SK-N-SH (cell line): ENCODE data around the gene SYNGR2. TPM values are rescaled to one million over a fixed set of nuclear protein-coding genes. Genes with fewer than 3 reads are reported as not detected.

ENCODE experiments used
- CTCF ChIA-PET: fragments of 300-600, 350-600 bp; formaldehyde crosslinking; extraction: SDS; loops from one replicate; lab custom pipeline; 2021; lab: Yijun Ruan, JAX
- POLR2A ChIA-PET: fragments of 350-600 bp; sonication (Branson Sonifier 250); formaldehyde crosslinking; extraction: SDS; loops from one replicate; lab custom pipeline; 2020; ENCODE audit warnings: antibody characterized with exemption, inconsistent platforms; lab: Yijun Ruan, JAX
- DNase-seq: peaks from one replicate; pipeline ENCODE4 v3.0.0; 2012
- H2AFZ ChIP-seq: fragments of 200-600 bp; sonication (generic); 2 replicates; pipeline ENCODE4 v1.8.1; 2016; ENCODE audit warnings: antibody characterized with exemption, mild to moderate bottlenecking, low read depth
- H3F3A ChIP-seq: fragments of 200-600 bp; sonication (generic); replicated peaks from 2 replicates; pipeline ENCODE3; 2016; ENCODE audit warnings: antibody characterized with exemption, mild to moderate bottlenecking; ENCODE audit not compliant: insufficient read depth
- H3K27ac ChIP-seq, 2 experiments: fragments of 200-500 bp in 1 of 2; fragments of 200-600 bp in 1 of 2; sonication (Bioruptor generic) in 1 of 2; sonication (generic), shearing (Covaris generic) in 1 of 2; 2 replicates each; pipeline versions ENCODE4 v1.5.1 to v1.6.1; 2014 to 2016; ENCODE audit warnings: low read depth in 2 of 2, inconsistent platforms in 1 of 2, low read length in 1 of 2, mild to moderate bottlenecking in 1 of 2, mixed read lengths in 1 of 2
- H3K27me3 ChIP-seq: fragments of 200-600 bp; sonication (generic), shearing (Covaris generic); 2 replicates; pipeline ENCODE4 v1.6.1; 2016; ENCODE audit warnings: mixed run types; ENCODE audit not compliant: insufficient read depth
- H3K36me3 ChIP-seq, 2 experiments: fragments of 200-500 bp in 1 of 2; fragments of 200-600 bp in 1 of 2; sonication (Bioruptor generic) in 1 of 2; sonication (generic) in 1 of 2; replicated peaks in 1 of 2; 2 replicates each; pipeline versions ENCODE3 to v1.5.1; 2014 to 2016; ENCODE audit warnings: low read length in 1 of 2, mild to moderate bottlenecking in 1 of 2; ENCODE audit not compliant: insufficient read depth in 2 of 2, control insufficient read depth in 1 of 2
- H3K4me1 ChIP-seq, 2 experiments: fragments of 200-500 bp in 1 of 2; fragments of 200-600 bp in 1 of 2; sonication (Bioruptor generic) in 1 of 2; sonication (generic), shearing (Covaris generic) in 1 of 2; 2 replicates each; pipeline versions ENCODE4 v1.5.1 to v1.6.1; 2014 to 2016; ENCODE audit warnings: low read depth in 1 of 2, low read length in 1 of 2, mixed run types in 1 of 2; ENCODE audit not compliant: insufficient read depth in 2 of 2, control insufficient read depth in 1 of 2
- H3K4me2 ChIP-seq: fragments of 200-600 bp; sonication (generic), shearing (Covaris generic); 2 replicates; pipeline ENCODE4 v1.6.1; 2017; ENCODE audit warnings: mixed run types
- H3K4me3 ChIP-seq, 2 experiments: fragments of 200-500 bp in 1 of 2; fragments of 200-600 bp in 1 of 2; sonication (Bioruptor generic) in 1 of 2; sonication (generic), shearing (Covaris generic) in 1 of 2; 2 replicates each; pipeline versions ENCODE4 v1.5.1 to v1.8.1; 2014 to 2016; ENCODE audit warnings: low read depth in 2 of 2, inconsistent platforms in 1 of 2, low read length in 1 of 2, mild to moderate bottlenecking in 1 of 2, mixed read lengths in 1 of 2, moderate library complexity in 1 of 2
- H3K79me2 ChIP-seq: fragments of 200-600 bp; sonication (generic); 2 replicates; pipeline ENCODE4 v1.8.1; 2017; ENCODE audit warnings: mild to moderate bottlenecking; ENCODE audit not compliant: insufficient read depth
- H3K9ac ChIP-seq: fragments of 200-600 bp; sonication (generic); 2 replicates; pipeline ENCODE4 v1.6.1; 2017; ENCODE audit warnings: mixed run types
- H3K9me2 ChIP-seq: fragments of 200-600 bp; sonication (generic); 2 replicates; pipeline ENCODE4 v1.6.1; 2017; ENCODE audit warnings: mixed run types
- H3K9me3 ChIP-seq: fragments of 200-600 bp; sonication (generic); 2 replicates; pipeline ENCODE4 v1.6.1; 2017; ENCODE audit warnings: mixed run types, mild to moderate bottlenecking, moderate library complexity
- H4K20me1 ChIP-seq: fragments of 200-600 bp; sonication (generic); 2 replicates; pipeline ENCODE4 v1.6.1; 2017; ENCODE audit warnings: mild to moderate bottlenecking, mixed run types; ENCODE audit not compliant: insufficient read depth
- ELF1 ChIP-seq: IDR thresholded peaks from 2 replicates; pipeline ENCODE4 v1.4.0; 2012
- EP300 ChIP-seq, 2 experiments: IDR thresholded peaks; 2 replicates each; pipeline versions ENCODE4 v1.4.0 to v1.6.1; 2012; ENCODE audit warnings: borderline replicate concordance in 1 of 2, low read depth in 1 of 2, low read length in 1 of 2
- EZH2phosphoT487 ChIP-seq: fragments of 200-600 bp; sonication (generic); IDR thresholded peaks from 2 replicates; pipeline ENCODE4 v1.6.1; 2017; ENCODE audit warnings: low read depth, mixed run types, mild to moderate bottlenecking, antibody characterized with exemption, moderate library complexity, borderline replicate concordance
- FOSL2 ChIP-seq: IDR thresholded peaks from 2 replicates; pipeline ENCODE4 v1.4.0; 2012; ENCODE audit warnings: low read depth, mild to moderate bottlenecking, moderate library complexity, borderline replicate concordance
- FOXJ3 ChIP-seq: sonication (generic); formaldehyde crosslinking; IDR thresholded peaks from 2 replicates; pipeline ENCODE4 v1.5.1; 2020; ENCODE audit warnings: mild to moderate bottlenecking, missing genetic modification reagents
- FOXM1 ChIP-seq: IDR thresholded peaks from 2 replicates; pipeline ENCODE4 v1.4.0; 2012; ENCODE audit warnings: low read depth, mild to moderate bottlenecking
- GABPA ChIP-seq: IDR thresholded peaks from 2 replicates; pipeline ENCODE4 v1.4.0; 2012; ENCODE audit warnings: low read depth, mild to moderate bottlenecking
- GATA2 ChIP-seq: sonication (generic); formaldehyde crosslinking; IDR thresholded peaks from 2 replicates; pipeline ENCODE4 v1.5.0; 2020; ENCODE audit warnings: mild to moderate bottlenecking, missing genetic modification reagents
- IRF3 ChIP-seq: fragments of 150-350 bp; IDR thresholded peaks from 2 replicates; pipeline ENCODE4 v1.6.1; 2016; ENCODE audit warnings: mild to moderate bottlenecking, low read depth, low read length
- JUND ChIP-seq: IDR thresholded peaks from 2 replicates; pipeline ENCODE4 v1.4.0; 2012
- NFIC ChIP-seq: IDR thresholded peaks from 2 replicates; pipeline ENCODE4 v1.4.0; 2012; ENCODE audit warnings: borderline replicate concordance
- NRF1 ChIP-seq: IDR thresholded peaks from 2 replicates; pipeline ENCODE4 v1.6.1; 2012; ENCODE audit warnings: low read depth, mild to moderate bottlenecking, low read length
- POLR2AphosphoS5 ChIP-seq: IDR thresholded peaks from 2 replicates; pipeline ENCODE4 v1.6.1; 2012; ENCODE audit warnings: low read depth, low read length
- RXRA ChIP-seq: IDR thresholded peaks from 2 replicates; pipeline ENCODE4 v1.4.0; 2012; ENCODE audit warnings: low read depth, mild to moderate bottlenecking, borderline replicate concordance
- SIN3A ChIP-seq: IDR thresholded peaks from 2 replicates; pipeline ENCODE4 v1.6.1; 2012; ENCODE audit warnings: low read depth, mild to moderate bottlenecking, low read length, moderate library complexity, borderline replicate concordance
- TAF1 ChIP-seq: IDR thresholded peaks from 2 replicates; pipeline ENCODE4 v1.6.1; 2012; ENCODE audit warnings: low read depth, mild to moderate bottlenecking, low read length, moderate library complexity, borderline replicate concordance
- YY1 ChIP-seq: IDR thresholded peaks from 2 replicates; pipeline ENCODE4 v1.4.0; 2012; ENCODE audit warnings: low read depth, mild to moderate bottlenecking
- WGBS: methylation state at CpG from one replicate; pipeline ENCODE4 v1.1.6; 2017; ENCODE audit warnings: low lambda C conversion rate; 5-methylcytosine and 5-hydroxymethylcytosine counted together
- polyA plus RNA-seq, 3 experiments: library from polyadenylated mRNA; depleted of rRNA; stranded (reverse); fragments of >200 nt; gene quantifications; 2 replicates each; pipeline ENCODE4 v1.2.3, GENCODE V29; 2012
- TF ChIP-seq, protein P1 (sequence below): IDR thresholded peaks from 2 replicates; pipeline ENCODE4 v1.6.1; 2012; ENCODE audit warnings: mild to moderate bottlenecking, low read depth, low read length, moderate library complexity

SYNGR2 gene
- polyA plus RNA-seq, 1 of the 3 experiments (the other 2 are of a cell fraction) = 181 TPM

DNA sequence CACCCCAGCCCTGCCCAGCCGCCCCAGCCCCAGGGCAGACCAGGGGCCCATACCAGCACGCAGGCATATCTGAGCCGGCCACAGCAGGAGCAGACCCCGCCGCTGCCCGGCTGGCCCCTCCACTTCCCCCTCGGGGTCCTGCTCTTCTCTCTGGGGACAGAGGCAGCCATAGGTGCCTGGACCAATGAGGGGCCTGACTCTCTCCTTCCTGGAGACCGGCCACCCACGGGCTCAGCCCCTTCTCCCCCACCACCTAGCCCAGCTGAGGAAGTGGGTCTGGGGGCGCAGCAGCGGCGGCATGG lies 43.6 kb upstream of the SYNGR2 start:
- Histone ChIP-seq H3K9me3 (no peaks in the 10 kb centered on the region), H3K4me2 (no peak overlapping the region), H3K79me2 (no peaks in the 10 kb centered on the region), H3K4me1 (peaks cover 4 to 39% of the 10 kb centered on the region in 2 experiments; a peak in 1 of 4 replicates), H3K9ac (no peak overlapping the region), H3K27ac (no peak overlapping the region), H3F3A (no peaks in the 10 kb centered on the region), H3K36me3 (no peaks in the 10 kb centered on the region), H4K20me1 (no peaks in the 10 kb centered on the region), H2AFZ (no peak overlapping the region), H3K27me3 (no peaks in the 10 kb centered on the region), H3K4me3 (no peak overlapping the region), H3K9me2 (no peaks in the 10 kb centered on the region)
- WGBS = no CpG with 5 or more reads among the region's 12 CpGs
- no peak for TF ChIP-seq POLR2AphosphoS5
- no peak for TF ChIP-seq IRF3
- TF ChIP-seq YY1 = no peak
- TF ChIP-seq FOXM1 = no peak
- TF ChIP-seq, protein P1, sequence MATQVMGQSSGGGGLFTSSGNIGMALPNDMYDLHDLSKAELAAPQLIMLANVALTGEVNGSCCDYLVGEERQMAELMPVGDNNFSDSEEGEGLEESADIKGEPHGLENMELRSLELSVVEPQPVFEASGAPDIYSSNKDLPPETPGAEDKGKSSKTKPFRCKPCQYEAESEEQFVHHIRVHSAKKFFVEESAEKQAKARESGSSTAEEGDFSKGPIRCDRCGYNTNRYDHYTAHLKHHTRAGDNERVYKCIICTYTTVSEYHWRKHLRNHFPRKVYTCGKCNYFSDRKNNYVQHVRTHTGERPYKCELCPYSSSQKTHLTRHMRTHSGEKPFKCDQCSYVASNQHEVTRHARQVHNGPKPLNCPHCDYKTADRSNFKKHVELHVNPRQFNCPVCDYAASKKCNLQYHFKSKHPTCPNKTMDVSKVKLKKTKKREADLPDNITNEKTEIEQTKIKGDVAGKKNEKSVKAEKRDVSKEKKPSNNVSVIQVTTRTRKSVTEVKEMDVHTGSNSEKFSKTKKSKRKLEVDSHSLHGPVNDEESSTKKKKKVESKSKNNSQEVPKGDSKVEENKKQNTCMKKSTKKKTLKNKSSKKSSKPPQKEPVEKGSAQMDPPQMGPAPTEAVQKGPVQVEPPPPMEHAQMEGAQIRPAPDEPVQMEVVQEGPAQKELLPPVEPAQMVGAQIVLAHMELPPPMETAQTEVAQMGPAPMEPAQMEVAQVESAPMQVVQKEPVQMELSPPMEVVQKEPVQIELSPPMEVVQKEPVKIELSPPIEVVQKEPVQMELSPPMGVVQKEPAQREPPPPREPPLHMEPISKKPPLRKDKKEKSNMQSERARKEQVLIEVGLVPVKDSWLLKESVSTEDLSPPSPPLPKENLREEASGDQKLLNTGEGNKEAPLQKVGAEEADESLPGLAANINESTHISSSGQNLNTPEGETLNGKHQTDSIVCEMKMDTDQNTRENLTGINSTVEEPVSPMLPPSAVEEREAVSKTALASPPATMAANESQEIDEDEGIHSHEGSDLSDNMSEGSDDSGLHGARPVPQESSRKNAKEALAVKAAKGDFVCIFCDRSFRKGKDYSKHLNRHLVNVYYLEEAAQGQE = no peak
- no peak for TF ChIP-seq SIN3A
- no peak for TF ChIP-seq TAF1
- no peak for TF ChIP-seq FOSL2
- TF ChIP-seq EZH2phosphoT487 = no peak
- TF ChIP-seq RXRA = no peak
- TF ChIP-seq NRF1 = no peak
- no peak for TF ChIP-seq FOXJ3 (CRISPR knock-in tag)
- no peak for TF ChIP-seq GABPA
- TF ChIP-seq ELF1 = no peak
- no peak for TF ChIP-seq NFIC
- TF ChIP-seq JUND = no peak
- TF ChIP-seq GATA2 (CRISPR knock-in tag) = no peak
- TF ChIP-seq EP300 (IDR thresholded peaks at IDR 0.05; ENCODE audit: borderline replicate concordance in 1 of 2, low read depth in 1 of 2, low read length in 1 of 2) = no peak
- ChIA-PET POLR2A (interaction anchor here (0.5 kb wide), 1 partner anchor 53 kb away, joined by 3 read pairs; no protein-coding TSS in a partner anchor), CTCF (interaction anchor here (1.5 to 8.0 kb wide), 6 partner anchors 10 to 126 kb away, joined by 6 to 100 read pairs (median 12); no protein-coding TSS in a partner anchor)
- no peak for DNase-seq
